K562 (cell line): ENCODE measurements around the gene OXSM. TPM values are rescaled to one million over a fixed set of nuclear protein-coding genes. Genes with fewer than 3 reads are reported as not detected.

Source experiments
- ATAC-seq: fragments of 200-7000 bp; cut with Tn5 transposase; 3 replicates; pipeline ENCODE4 v1.9.1; 2020; ENCODE audit warnings: moderate library complexity
- BruUV-seq: library from RNA; stranded (reverse); fragments of 400-500 nt; replicated peaks from 2 replicates; lab custom pipeline; 2021; lab: Mats Ljungman, UMichigan
- CTCF ChIA-PET: fragments of 300-600 bp; formaldehyde crosslinking; extraction: SDS; loops from one replicate; lab custom pipeline; 2021; ENCODE audit warnings: low intra/inter-chr PET ratio; lab: Yijun Ruan, JAX
- POLR2A ChIA-PET: fragments of 300-600, 350-650 bp; sonication (Branson Sonifier 250); formaldehyde crosslinking; extraction: SDS; loops from one replicate; lab custom pipeline; 2021; ENCODE audit warnings: antibody characterized with exemption, inconsistent platforms; lab: Yijun Ruan, JAX
- DNase-seq, 4 experiments: peaks; one replicate each; pipeline versions ENCODE4 v3.0.0 to v3.0.0-alpha.2; 2011 to 2018; ENCODE audit warnings: low spot score in 3 of 4, mixed read lengths in 3 of 4; ENCODE audit errors: extremely low read depth in 1 of 4
- FAIRE-seq: peaks from 2 replicates; lab custom pipeline; 2011; peaks lifted over from hg19 to GRCh38; lab: Jason Lieb, UNC
- H2AFZ ChIP-seq: 2 replicates; pipeline ENCODE4 v1.6.0; 2011; ENCODE audit warnings: low read depth, low read length, control low read depth, inconsistent platforms
- H3K27ac ChIP-seq: fragments of 200-600 bp; 3 replicates; pipeline ENCODE4 v1.8.0; 2011; ENCODE audit warnings: low read depth, mild to moderate bottlenecking, control low read depth, inconsistent platforms, low read length, moderate library complexity, mixed read lengths; ENCODE audit errors: extremely low read depth
- H3K27me3 ChIP-seq, 2 experiments: fragments of 300-600 bp in 1 of 2; 2 replicates in 1 of 2; 3 replicates in 1 of 2; pipeline versions ENCODE4 v1.6.0 to v1.8.0; 2011; ENCODE audit warnings: inconsistent platforms in 2 of 2, low read length in 2 of 2, mild to moderate bottlenecking in 1 of 2, mixed read lengths in 1 of 2, moderate library complexity in 1 of 2; ENCODE audit not compliant: control insufficient read depth in 2 of 2, insufficient read depth in 2 of 2
- H3K36me3 ChIP-seq: fragments of 300-600 bp; 3 replicates; pipeline ENCODE4 v1.8.0; 2011; ENCODE audit warnings: mild to moderate bottlenecking, low read length, inconsistent platforms; ENCODE audit not compliant: control insufficient read depth, insufficient read depth
- H3K4me1 ChIP-seq, 2 experiments: fragments of 200-600 bp in 1 of 2; replicated peaks in 1 of 2; 2 replicates in 1 of 2; 3 replicates in 1 of 2; pipeline versions ENCODE4 v1.5.1 to v1.8.0; 2011; ENCODE audit warnings: inconsistent platforms in 2 of 2, low read length in 2 of 2, mild to moderate bottlenecking in 1 of 2, mixed read lengths in 1 of 2, moderate library complexity in 1 of 2; ENCODE audit not compliant: control insufficient read depth in 2 of 2, insufficient read depth in 2 of 2
- H3K4me2 ChIP-seq: 2 replicates; pipeline ENCODE4 v1.6.1; 2011; ENCODE audit warnings: low read length, control low read depth, inconsistent platforms, mixed read lengths; ENCODE audit not compliant: insufficient read depth
- H3K4me3 ChIP-seq: fragments of 200-600 bp; sonication (generic), shearing (Covaris generic); 2 replicates; pipeline ENCODE4 v1.5.1; 2016; ENCODE audit warnings: control low read depth, inconsistent platforms
- H3K79me2 ChIP-seq: fragments of 200-600 bp; 3 replicates; pipeline ENCODE4 v1.8.0; 2011; ENCODE audit warnings: low read length, inconsistent platforms; ENCODE audit not compliant: control insufficient read depth, insufficient read depth
- H3K9ac ChIP-seq, 2 experiments: 2 replicates each; pipeline versions ENCODE4 v1.6.0 to v1.6.1; 2011; ENCODE audit warnings: low read depth in 2 of 2, low read length in 2 of 2, control low read depth in 1 of 2, inconsistent platforms in 1 of 2, mild to moderate bottlenecking in 1 of 2, mixed read lengths in 1 of 2; ENCODE audit not compliant: insufficient read depth in 1 of 2
- H3K9me1 ChIP-seq: one replicate; pipeline ENCODE4 v1.6.0; 2011; ENCODE audit warnings: inconsistent platforms, mild to moderate bottlenecking, low read length, moderate library complexity; ENCODE audit not compliant: control insufficient read depth, insufficient read depth
- H3K9me3 ChIP-seq: replicated peaks from 2 replicates; pipeline ENCODE4 v1.5.1; 2011; ENCODE audit warnings: low read depth, low read length, inconsistent platforms; ENCODE audit not compliant: control insufficient read depth, insufficient read depth
- H4K20me1 ChIP-seq: replicated peaks from 2 replicates; pipeline ENCODE4 v1.6.1; 2011; ENCODE audit warnings: low read length, inconsistent platforms, mixed read lengths; ENCODE audit not compliant: control insufficient read depth, insufficient read depth
- BDP1 ChIP-seq: IDR thresholded peaks from 3 replicates; pipeline ENCODE4 v1.6.1; 2011; ENCODE audit not compliant: insufficient read length, insufficient read depth
- DMBX1 ChIP-seq: fragments of 250-450 bp; sonication (Bioruptor Pico); IDR thresholded peaks from 2 replicates; pipeline ENCODE4 v1.8.0; 2022; ENCODE audit warnings: inconsistent platforms, mild to moderate bottlenecking, moderate library complexity, borderline replicate concordance
- DPF2 ChIP-seq: fragments of 450-650 bp; IDR thresholded peaks from 2 replicates; pipeline ENCODE4 v1.6.1; 2016
- ELF1 ChIP-seq: fragments of 200-800 bp; sonication (Bioruptor generic); IDR thresholded peaks from 2 replicates; pipeline ENCODE4 v1.6.1; 2016; ENCODE audit warnings: missing genetic modification characterization, missing compliant biosample characterization
- HMGN3 ChIP-seq: IDR thresholded peaks from 2 replicates; pipeline ENCODE4 v1.6.1; 2011; ENCODE audit warnings: borderline replicate concordance, low read depth, mild to moderate bottlenecking, mixed read lengths, low read length; ENCODE audit not compliant: insufficient read length; ENCODE audit errors: extremely low read depth
- MGA ChIP-seq: fragments of 450-650 bp; IDR thresholded peaks from 2 replicates; pipeline ENCODE4 v1.6.1; 2016; ENCODE audit warnings: mild to moderate bottlenecking, moderate library complexity
- NFRKB ChIP-seq: fragments of 450-650 bp; IDR thresholded peaks from 2 replicates; pipeline ENCODE4 v1.6.1; 2016; ENCODE audit warnings: low read depth
- SAFB ChIP-seq: fragments of 200-400 bp; formaldehyde crosslinking; IDR thresholded peaks from 2 replicates; pipeline ENCODE4 v1.6.1; 2017; ENCODE audit warnings: low read depth, low read length, borderline replicate concordance
- SP2 ChIP-seq: IDR thresholded peaks from 2 replicates; pipeline ENCODE4 v1.6.1; 2011; ENCODE audit warnings: mild to moderate bottlenecking, low read depth, low read length, moderate library complexity; ENCODE audit not compliant: poor library complexity, severe bottlenecking; ENCODE audit errors: extremely low read depth
- SREBF1 ChIP-seq: fragments of 150-350 bp; IDR thresholded peaks from 2 replicates; pipeline ENCODE4 v1.6.1; 2014; ENCODE audit warnings: antibody characterized with exemption, low read depth, low read length, borderline replicate concordance
- TEAD4 ChIP-seq, 2 experiments: sonication (generic) in 1 of 2; formaldehyde crosslinking in 1 of 2; IDR thresholded peaks; 2 replicates each; pipeline versions ENCODE4 v1.6.1 to v1.8.0; 2012 to 2022; ENCODE audit warnings: borderline replicate concordance in 1 of 2, inconsistent platforms in 1 of 2, low read length in 1 of 2, mild to moderate bottlenecking in 1 of 2, missing genetic modification reagents in 1 of 2
- WGBS: fragments of 100-300 bp; shearing (Covaris generic); methylation state at CpG from one replicate; pipeline ENCODE4 v1.1.6; 2016; ENCODE audit warnings: low coverage, mixed read lengths; ENCODE audit not compliant: insufficient coverage; ENCODE audit errors: missing lambda C conversion rate; 5-methylcytosine and 5-hydroxymethylcytosine counted together
- in situ Hi-C: fragments of 300-500 bp; cut with MboI; formaldehyde crosslinking; loops from 4 replicates; pipeline ENCODE4 v1.15.0; 2018; ENCODE audit warnings: inconsistent platforms, mixed read lengths
- intact Hi-C: fragments of 100-400 bp; cut with micrococcal nuclease; formaldehyde crosslinking; loops from 2 replicates; pipeline ENCODE4 v1.14.2; 2022
- polyA plus RNA-seq, 8 experiments: library from polyadenylated mRNA; depleted of rRNA in 4 of 8; stranded (reverse) in 5 of 8; unstranded in 3 of 8; fragments of >200 nt; fragmentation: Nextera tagmentation in 2 of 8; fragmentation: Illumina TruSeq in 1 of 8; extraction: Ambion mirVana in 2 of 8; extraction: Trizol in 1 of 8; gene quantifications; 2 replicates each; pipeline versions ENCODE4 v1.2.1 to v1.2.3, GENCODE V29; 2011 to 2014; ENCODE audit warnings: inconsistent platforms in 1 of 8, missing spikeins in 1 of 8
- total RNA-seq, 7 experiments: library from RNA; depleted of rRNA in 6 of 7; stranded (reverse); fragments of >200 nt in 6 of 7; fragmentation: Illumina TruSeq in 2 of 7; extraction: Trizol in 2 of 7; gene quantifications; 2 replicates each; pipeline versions ENCODE4 v1.2.1 to v1.2.3, GENCODE V29; 2011 to 2021; ENCODE audit warnings: low replicate concordance in 1 of 7

Gene OXSM
- total and polyA plus RNA-seq, 9 of the 15 experiments (the other 6 are each of a cell fraction or from before 2014, with no cell fraction given): 24.0 to 107 (median 34.0) TPM

GRCh38 chr3:25812644-25813043 lies 22.8 kb downstream of the OXSM start:
- in situ Hi-C loops: no loop called here
- no peak overlapping the region for H3K4me3 ChIP-seq
- TF ChIP-seq NFRKB (no peak), SREBF1 (no peak), MGA (no peak), BDP1 (no peak), SP2 (no peak), SAFB (no peak), DMBX1 (CRISPR knock-in tag) (no peak), ELF1 (no peak), TEAD4 (IDR thresholded peaks at IDR 0.05; ENCODE audit: low read length) (no peak), TEAD4 (CRISPR knock-in tag; IDR thresholded peaks at IDR 0.05; ENCODE audit: borderline replicate concordance) (no peak), HMGN3 (no peak), DPF2 (no peak)

More at GRCh38 chr3:25812644-25813043, 22.8 kb downstream of the OXSM start:
- Histone ChIP-seq H3K4me2 (no peak overlapping the region), H3K9me3 (no peaks in the 10 kb centered on the region), H2AFZ (peak overlapping the region; percentile 46; the same call in 1 of the 2 replicates), H3K79me2 (no peaks in the 10 kb centered on the region), H3K4me1 (no peaks in the 10 kb centered on the region), H3K9me1 (no peaks in the 10 kb centered on the region), H3K27me3 (peaks cover 4 to 11% of the 10 kb centered on the region in 2 experiments; a peak in 4 of 5 replicates), H3K9ac (no peak overlapping the region), H3K27ac (no peak overlapping the region), H3K36me3 (no peaks in the 10 kb centered on the region), H4K20me1 (no peaks in the 10 kb centered on the region)
- ATAC-seq (peak; percentile 67), DNase-seq (no peak), FAIRE-seq (no peak)
- intact Hi-C loops: no loop called here
- CTCF ChIA-PET: no interaction called here
- BruUV-seq: no TSS peak
- POLR2A ChIA-PET: interaction anchor here (0.7 kb wide), 1 partner anchor 10 kb away, joined by 4 read pairs; no protein-coding TSS in a partner anchor
- whole genome bisulfite sequencing: 8% methylated on average over 4 of the region's 4 CpGs
